Measurements from ENCODE around the gene PDE3B.
"Not testable (repeated sequence)": the region's sequence is repeated elsewhere in the genome, so short reads cannot be mapped to it uniquely, and the experiment has no call there.

The PDE3B gene

DNA sequence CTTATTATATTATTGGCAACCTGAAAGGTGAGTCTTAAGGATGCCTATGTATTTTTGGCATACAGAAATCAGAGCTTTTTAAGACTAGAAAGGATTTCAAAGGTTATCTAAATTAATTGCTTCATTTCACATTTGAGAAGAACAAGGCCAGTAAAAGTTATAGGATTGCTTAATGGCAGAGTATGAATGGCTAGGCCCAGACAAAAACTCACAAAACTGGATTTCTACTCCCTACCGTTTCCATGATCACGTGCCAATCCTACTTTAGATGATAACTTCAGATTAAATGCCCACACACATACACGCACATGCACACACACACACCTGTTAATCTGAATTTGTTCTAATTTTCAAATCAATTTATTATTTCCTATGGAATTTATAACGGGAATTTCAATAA, 1.8 kb upstream of the PDE3B start:
- DNase-seq (ENCODE audit: low spot score) = no peak

DNA sequence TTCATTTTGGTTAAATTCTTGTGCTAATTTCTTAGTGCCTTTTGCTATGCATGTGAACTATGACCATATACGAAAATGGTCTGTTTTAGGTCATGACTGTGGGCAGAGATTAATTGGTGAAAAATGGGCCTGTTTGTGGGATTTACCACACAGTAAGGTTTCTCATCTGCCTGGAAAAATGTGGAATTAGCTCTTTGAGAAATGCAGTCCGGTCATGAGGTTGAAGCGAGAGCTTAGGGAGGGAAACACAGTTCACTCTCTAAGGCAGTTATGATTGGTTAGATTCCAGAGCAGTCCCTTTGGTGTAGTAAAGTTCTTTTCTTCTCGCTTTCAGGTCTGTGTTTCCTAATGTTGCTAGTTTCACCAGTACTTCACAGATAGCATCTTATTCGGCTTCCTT, 1.2 kb upstream of the PDE3B start:
- no peak for DNase-seq (ENCODE audit: low spot score)

DNA sequence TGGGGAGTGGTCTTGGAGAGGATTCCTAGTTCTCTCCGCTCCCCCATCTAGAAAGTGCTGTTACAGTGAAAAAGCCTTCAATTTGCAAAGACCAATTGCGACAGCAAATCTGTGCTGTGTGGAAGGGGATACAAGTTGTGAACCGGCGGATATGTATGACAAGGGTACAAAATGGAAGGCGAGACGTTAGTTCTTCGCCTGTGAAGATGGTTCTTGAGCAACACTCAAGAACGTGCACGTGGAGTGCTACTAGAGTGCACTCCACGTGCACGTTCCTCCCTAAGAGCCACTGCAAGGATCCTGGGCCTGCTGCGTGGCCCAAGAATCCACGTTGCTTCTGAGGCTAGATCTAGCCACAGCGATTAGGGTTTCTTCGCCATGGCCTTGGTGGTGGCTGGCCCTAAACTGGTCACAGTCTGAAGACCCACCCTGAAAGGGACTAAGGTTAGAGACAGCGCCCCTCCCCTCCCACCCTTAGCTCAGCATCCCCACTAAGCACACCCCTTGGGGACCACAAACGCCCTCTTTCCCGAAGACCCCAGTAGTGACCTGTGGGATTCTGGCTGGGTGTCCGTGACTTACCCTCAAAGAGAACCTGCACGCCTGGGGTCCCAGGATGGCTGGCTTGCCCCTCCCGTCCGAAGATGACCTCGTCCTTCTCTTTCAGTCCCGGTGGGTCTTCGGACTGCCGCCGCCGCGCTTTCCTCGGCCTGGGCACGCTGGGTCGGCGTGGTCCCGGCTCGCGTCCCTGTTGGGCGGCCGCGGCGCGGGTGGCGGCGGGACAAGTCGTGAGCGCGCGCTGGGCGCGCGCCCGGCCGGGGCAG, 519 bp upstream of the PDE3B start:
- DNase-seq (ENCODE audit: low spot score) = no peak

DNA sequence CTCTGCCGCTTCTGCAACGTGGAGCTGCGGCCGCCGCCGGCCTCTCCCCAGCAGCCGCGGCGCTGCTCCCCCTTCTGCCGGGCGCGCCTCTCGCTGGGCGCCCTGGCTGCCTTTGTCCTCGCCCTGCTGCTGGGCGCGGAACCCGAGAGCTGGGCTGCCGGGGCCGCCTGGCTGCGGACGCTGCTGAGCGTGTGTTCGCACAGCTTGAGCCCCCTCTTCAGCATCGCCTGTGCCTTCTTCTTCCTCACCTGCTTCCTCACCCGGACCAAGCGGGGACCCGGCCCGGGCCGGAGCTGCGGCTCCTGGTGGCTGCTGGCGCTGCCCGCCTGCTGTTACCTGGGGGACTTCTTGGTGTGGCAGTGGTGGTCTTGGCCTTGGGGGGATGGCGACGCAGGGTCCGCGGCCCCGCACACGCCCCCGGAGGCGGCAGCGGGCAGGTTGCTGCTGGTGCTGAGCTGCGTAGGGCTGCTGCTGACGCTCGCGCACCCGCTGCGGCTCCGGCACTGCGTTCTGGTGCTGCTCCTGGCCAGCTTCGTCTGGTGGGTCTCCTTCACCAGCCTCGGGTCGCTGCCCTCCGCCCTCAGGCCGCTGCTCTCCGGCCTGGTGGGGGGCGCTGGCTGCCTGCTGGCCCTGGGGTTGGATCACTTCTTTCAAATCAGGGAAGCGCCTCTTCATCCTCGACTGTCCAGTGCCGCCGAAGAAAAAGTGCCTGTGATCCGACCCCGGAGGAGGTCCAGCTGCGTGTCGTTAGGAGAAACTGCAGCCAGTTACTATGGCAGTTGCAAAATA, 816 bp downstream of the PDE3B start:
- peak; percentile 16 for DNase-seq (ENCODE audit: low spot score)

DNA sequence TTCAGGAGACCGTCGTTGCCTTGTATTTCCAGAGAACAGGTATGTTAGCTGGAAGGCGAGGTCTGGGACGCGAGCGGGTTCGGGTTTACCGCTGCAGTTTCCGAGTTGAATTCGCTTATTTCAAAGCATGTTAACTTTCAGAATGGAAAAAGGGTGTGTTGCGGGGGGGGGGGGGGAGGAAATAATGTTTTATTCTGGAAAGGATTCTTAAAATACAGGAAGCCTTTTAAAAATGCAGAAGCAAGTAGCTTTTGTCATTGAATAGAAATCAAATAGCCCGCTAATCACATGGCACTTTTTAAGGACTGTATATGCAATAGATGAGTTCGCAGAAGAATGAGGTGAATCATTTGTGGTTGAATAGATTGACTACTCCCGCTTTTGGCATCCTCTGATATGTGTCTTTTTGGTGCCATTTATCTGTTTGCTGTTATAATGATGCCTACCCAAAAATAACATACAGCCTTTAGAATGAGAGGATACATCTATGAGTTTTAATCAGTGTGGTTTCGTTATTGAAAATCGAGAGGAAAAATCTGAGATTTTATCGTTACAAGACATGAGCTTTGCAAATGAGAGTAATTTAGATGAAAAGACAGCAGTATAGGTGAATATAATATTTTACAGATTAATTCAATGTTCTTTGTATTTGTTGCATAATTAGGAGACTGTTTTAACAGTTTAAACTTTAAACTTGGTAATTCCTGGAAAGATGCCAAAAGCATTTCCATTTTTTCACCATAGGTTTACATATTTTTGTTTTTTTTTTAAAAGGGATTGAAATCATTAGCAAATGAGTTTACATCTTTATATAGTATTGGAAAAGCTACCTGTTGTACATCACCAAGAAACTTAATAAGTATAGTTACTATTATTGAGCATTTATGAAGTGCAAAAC, 1.7 kb downstream of the PDE3B start:
- DNase-seq (ENCODE audit: low spot score) = peak; percentile 28

DNA sequence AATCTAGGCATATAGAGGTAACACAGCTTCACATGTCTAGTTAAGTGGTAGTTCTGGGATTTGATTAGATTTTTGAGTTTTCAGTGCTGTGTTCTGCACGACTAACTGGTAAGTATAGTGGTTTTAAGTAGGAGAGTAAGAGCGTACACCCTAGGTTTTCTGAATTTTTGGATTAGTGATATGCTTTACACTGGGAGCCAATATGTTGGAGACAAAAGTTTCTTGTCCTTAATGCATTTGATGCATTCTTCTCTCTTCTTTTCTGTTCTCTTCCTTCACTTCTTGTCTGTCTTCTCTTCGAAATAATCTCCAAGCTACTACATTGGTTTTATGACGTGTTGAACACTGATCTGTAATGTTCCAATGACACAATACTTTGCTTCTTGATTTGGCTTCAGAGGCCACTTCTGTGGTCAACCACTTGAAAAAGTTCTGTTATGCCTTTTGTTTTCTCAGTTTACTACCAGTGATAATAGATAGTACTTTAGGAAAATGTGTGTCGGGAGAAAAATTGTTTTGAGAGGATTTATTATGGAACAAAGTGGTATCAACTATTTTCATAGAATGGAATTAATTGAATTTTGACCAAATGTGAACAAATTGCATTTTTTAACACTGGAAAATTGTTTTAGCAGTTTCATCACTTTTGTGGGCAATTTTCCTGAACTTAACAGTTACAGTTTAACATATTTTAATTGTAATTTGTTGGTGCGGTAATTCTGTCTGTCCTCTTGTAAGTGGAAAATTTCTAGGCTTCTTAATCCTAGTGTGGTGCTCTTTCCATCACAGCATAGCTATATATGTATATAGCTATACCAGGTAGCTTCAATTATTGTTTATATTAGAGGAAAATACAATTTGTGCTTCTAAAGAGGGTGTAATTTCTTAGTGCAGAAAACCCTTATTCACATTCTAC, 2.6 kb downstream of the PDE3B start:
- no peak for DNase-seq (ENCODE audit: low spot score)

DNA sequence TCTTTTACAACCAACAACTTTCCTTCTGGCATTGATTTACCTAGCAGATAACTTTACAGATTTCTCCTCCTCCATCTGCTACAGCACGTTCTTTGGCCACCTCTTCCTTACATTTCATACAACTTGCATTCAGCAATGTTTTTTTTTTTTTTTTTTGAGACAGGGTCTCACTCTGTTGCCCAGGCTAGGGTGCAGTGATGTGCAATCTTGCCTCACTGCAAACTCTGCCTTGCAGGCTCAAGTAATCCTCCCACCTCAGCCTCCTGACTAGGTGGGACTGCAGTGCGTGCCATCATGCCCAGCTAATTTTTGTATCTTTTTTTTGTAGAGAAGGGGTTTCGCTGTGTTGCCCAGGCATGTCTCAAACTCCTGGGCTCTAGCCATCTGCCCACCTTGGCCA, 6.5 kb downstream of the PDE3B start:
- DNase-seq (ENCODE audit: low spot score) = no peak

DNA sequence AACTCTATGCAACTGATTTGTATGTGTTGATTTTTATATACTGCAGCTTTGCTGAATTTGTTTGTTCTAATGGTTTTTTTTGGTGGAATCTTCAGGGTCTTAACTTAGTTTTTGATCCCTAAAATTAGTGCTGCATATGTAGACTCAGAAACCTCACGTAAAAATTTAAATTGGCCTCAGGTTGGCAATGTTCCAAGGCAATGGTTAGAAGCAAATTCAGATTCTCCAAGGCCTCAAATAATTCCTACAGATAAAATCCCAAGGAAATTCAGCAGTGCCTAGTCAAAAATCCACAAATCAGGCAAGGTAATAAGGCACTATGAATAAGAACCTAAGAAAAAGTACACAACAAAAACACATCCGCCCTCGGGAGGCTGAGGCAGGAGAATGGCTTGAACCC, 9.5 kb downstream of the PDE3B start:
- no peak for DNase-seq (ENCODE audit: low spot score)

DNA sequence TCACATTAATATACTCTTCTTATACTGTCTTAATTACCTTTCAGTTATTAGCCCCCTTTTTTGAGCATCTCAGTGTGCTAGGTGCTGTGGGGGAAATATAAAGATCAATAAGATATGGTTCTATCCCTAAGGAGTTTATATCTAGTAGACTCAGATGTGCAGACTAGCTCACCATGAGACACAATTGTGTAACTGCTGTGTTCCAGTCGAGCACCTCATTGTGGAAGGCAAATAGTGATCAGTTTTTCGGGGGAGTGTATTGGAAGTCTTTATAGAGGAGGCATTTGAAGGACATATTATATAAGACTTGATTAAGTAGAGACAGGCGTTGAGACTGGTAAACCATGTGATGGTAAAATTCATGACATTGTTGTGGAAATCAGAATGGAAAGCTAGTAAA, 11.8 kb downstream of the PDE3B start:
- DNase-seq (ENCODE audit: low spot score) = no peak

DNA sequence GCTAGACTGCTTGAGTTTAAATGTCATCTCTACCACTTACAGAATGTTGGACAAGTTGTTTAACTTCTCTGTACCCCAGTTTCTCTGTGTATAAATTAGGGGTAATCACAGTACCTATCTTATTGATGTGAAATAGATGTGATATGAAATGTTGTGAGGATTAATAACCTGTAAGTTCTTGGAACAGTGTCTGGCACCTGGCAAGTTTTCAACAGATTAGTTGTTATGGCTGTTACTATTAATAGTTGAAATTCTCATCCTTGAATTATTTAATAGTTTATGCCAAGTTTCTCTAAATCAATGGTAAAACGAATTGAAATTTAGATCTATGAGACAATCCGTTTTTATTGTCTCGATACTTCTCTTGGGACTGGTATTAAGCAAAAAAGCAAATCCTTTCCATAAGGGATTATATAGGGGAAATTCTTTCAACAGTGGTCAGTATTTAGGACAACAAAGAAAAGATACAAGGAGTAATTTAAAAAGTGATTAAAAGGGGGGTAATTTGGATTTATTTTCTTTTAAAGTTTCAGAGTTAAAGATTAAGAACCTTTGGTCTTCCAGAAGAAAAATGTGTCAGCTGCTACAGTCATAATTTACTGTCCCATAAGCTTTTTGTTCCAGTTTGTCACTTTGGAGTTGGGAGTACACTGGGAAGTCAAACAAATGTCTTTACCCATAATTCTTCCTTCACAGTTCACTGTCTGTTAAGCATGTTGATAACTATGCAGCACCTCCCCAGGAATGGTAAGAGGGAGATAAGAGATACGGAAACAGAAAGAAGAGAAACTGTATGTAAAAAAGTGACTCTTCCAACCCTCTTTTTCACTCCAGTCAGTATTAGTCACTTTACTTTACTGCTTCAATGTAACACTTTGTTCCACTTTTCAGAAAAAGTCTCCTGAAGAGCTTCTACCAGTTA, 13.2 kb downstream of the PDE3B start:
- no peak for DNase-seq (ENCODE audit: low spot score)

DNA sequence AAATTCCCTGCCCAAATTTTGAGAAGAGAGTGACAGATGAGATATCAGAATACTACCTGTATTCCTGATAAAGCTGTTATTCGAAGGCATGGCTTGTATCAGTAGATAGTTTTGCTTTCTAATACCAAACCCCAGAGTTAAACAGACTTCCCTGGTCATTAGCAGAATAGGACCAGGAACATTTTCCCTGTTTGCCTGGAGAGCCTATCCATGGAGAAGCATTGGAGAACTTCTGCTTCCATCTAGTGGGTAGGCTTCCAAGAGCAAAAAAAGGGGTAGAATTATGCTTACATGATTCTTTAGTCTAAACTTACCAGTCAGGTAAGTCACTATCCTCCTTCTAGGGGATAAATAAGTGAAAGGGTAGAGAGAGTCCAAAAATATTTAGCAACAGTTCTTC, 14.2 kb downstream of the PDE3B start:
- DNase-seq (ENCODE audit: low spot score) = no peak

DNA sequence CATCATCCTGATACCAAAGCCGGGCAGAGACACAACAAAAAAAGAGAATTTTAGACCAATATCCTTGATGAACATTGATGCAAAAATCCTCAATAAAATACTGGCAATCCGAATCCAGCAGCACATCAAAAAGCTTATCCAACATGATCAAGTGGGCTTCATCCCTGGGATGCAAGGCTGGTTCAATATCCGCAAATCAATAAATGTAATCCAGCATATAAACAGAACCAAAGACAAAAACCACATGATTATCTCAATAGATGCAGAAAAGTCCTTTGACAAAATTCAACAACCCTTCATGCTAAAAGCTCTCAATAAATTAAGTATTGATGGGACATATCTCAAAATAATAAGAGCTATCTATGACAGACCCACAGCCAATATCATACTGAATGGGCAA, 21.3 kb downstream of the PDE3B start:
- DNase-seq (ENCODE audit: low spot score) = not testable (repeated sequence)

DNA sequence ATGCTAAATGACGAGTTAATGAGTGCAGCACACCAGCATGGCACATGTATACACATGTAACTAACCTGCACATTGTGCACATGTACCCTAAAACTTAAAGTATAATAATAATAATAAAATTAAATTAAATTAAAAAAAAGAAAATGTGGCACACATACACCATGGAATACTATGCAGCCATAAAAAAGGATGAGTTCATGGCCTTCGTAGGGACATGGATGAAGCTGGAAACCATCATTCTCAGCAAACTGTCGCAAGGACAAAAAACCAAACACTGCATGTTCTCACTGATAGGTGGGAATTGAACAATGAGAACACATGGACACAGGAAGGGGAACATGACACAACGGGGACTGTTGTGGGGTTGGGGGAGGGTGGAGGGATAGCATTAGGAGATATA, 23.7 kb downstream of the PDE3B start:
- DNase-seq (ENCODE audit: low spot score) = not testable (repeated sequence)

DNA sequence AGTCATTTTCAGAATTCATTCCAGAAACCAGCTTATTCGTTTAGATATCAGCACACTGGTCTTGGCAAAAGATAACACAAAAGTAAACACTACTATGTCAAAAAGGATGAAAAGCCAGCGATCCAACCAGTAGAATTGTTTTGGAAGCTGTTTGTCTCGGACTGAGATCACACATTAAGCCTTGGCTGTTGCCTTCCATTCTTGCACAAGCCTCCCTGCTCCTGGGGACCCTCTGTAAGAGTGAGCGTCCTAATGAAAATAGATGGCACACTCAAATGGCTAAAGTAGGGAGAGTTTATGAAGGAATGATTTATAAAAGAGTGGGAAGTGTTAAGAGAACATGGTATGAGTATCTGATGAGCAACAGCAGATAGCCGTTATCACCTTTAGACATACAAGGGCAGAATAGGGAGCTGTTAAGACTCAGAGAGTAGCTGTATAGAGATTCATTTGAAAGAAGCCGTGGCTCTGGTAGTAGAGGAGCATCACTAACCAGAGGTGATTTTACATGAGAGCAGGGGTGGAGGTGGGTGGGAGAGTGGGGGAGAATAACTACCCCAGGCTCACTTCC, 25.2 kb downstream of the PDE3B start:
- no peak for DNase-seq (ENCODE audit: low spot score)

DNA sequence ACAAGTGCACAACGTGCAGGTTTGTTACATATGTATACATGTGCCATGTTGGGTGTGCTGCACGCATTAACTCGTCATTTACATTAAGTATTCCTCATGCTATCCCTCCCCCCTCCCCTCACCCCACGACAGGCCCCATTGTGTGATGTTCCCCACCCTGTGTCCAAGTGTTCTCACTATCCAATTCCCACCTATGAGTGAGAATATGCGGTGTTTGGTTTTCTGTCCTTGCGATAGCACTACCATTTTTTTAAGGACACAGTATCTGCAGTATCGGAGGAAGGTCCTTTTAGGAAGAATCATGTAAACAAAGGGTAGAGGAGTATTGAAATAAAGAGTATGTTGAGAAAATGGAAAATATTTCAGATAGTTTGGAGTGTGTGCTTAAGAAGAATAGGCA, 25.9 kb downstream of the PDE3B start:
- no peak for DNase-seq (ENCODE audit: low spot score)

DNA sequence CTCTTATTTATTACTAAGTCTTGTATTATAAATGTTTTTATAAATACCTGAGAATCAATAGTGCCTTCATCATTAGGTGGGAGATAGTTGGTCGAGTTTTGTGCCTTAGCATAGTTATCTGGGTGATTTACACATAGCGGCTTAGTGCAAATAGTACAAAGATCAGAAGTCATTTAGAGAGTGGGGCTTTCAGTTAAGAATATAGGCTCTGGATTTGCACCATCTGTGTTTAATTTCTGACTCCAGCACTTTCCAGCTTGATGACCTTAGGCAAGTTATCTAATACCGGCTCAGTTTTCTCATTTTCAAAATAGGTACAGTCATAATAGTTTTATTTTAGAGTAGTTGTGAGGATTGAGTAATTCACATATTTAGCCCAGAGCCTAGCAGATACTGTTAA, 26.4 kb downstream of the PDE3B start:
- no peak for DNase-seq (ENCODE audit: low spot score)

DNA sequence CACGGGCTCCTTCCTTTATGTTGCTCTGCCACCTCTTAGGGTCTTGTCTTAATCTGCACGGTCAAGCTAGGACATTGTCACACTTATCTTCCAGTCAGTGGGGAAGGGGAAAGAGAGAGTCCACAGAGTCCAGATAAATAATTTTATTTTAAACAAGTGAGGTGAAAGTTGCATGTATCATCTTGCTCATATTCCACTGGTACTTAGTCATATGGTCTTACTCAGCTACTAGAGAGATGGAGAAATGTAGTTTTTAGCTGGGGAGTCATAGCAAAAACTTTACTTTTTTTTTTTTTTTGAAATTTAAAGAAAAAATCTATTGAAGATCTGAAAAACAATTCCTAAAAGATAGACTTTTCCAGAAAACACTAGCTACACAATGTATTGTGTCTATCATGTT, 29.0 kb downstream of the PDE3B start:
- no peak for DNase-seq (ENCODE audit: low spot score)

DNA sequence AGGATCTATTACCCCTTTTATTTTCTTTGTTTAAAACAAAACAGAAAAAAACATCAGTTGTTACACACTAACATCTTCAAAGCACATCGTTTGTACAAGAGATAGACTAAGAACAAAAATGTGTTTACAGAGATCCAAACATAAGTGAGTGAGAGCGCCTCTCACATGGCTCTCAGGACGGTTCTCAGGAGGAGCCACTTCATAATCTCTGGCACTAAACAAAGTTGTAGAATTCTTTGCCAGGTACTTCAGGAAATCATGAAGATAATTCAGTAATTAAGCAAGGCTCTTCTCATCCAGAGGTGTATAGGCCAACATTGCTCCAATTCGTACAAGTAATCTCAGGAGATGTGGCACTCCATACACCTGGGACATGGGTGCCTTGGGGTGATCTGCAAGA, 29.8 kb downstream of the PDE3B start:
- DNase-seq (ENCODE audit: low spot score) = no peak

DNA sequence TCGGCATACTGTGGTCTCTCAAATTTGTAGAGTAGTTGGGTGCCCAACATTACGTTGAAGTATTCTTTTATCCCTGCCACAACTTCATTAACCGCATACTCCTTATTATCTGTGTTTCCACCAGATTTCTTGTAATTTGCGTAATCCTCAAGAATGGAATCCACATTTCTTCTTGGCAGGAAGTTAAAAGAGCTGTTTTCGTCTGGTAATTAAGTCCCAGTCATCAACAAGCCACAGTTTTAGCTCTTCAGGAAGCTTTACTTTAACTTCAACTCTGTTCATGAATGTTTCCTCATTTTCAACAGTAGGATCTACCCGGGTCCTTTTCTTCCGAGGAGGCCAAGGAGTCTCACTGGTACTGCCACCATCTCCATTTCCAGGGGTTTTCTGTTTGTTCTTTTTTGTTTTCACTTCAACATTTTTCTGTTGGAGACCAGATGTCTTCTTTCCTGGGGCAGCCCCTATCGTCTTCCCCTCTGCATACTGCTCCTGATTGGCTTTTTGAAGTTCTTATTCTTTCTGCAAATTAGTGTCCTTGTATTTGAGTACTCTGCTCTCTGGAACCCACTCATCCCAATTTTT, 30.3 kb downstream of the PDE3B start:
- no peak for DNase-seq (ENCODE audit: low spot score)

DNA sequence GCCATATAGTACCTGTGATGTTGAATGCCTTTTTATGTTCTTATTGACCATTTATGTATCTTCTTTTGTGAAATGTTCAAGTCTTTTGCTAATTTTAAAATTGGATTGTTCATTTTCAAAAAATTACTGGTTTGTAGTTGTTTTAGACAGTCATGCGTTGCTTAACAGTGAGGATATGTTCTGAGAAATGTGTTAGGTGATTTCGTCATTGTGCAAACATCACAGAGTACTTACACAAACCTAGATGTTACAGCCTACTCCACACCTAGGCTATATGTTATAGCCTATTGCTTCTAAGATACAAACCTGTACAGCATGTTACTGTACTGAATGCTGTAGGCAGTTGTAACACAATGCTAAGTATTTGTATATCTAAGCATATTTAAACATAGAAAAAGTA, 32.5 kb downstream of the PDE3B start:
- no peak for DNase-seq (ENCODE audit: low spot score)
